SK-N-SH (cell line): Measurements from ENCODE around the gene AGAP1. TPM values are rescaled to one million over a fixed set of nuclear protein-coding genes. Genes with fewer than 3 reads are reported as not detected.

ENCODE experiments used
- CTCF ChIA-PET: fragments of 300-600, 350-600 bp; formaldehyde crosslinking; extraction: SDS; loops from one replicate; lab custom pipeline; 2021; lab: Yijun Ruan, JAX
- POLR2A ChIA-PET: fragments of 350-600 bp; sonication (Branson Sonifier 250); formaldehyde crosslinking; extraction: SDS; loops from one replicate; lab custom pipeline; 2020; ENCODE audit warnings: antibody characterized with exemption, inconsistent platforms; lab: Yijun Ruan, JAX
- DNase-seq: peaks from one replicate; pipeline ENCODE4 v3.0.0; 2012
- H2AFZ ChIP-seq: fragments of 200-600 bp; sonication (generic); 2 replicates; pipeline ENCODE4 v1.8.1; 2016; ENCODE audit warnings: antibody characterized with exemption, mild to moderate bottlenecking, low read depth
- H3F3A ChIP-seq: fragments of 200-600 bp; sonication (generic); replicated peaks from 2 replicates; pipeline ENCODE3; 2016; ENCODE audit warnings: antibody characterized with exemption, mild to moderate bottlenecking; ENCODE audit not compliant: insufficient read depth
- H3K27ac ChIP-seq, 2 experiments: fragments of 200-500 bp in 1 of 2; fragments of 200-600 bp in 1 of 2; sonication (Bioruptor generic) in 1 of 2; sonication (generic), shearing (Covaris generic) in 1 of 2; 2 replicates each; pipeline versions ENCODE4 v1.5.1 to v1.6.1; 2014 to 2016; ENCODE audit warnings: low read depth in 2 of 2, inconsistent platforms in 1 of 2, low read length in 1 of 2, mild to moderate bottlenecking in 1 of 2, mixed read lengths in 1 of 2
- H3K27me3 ChIP-seq: fragments of 200-600 bp; sonication (generic), shearing (Covaris generic); 2 replicates; pipeline ENCODE4 v1.6.1; 2016; ENCODE audit warnings: mixed run types; ENCODE audit not compliant: insufficient read depth
- H3K36me3 ChIP-seq, 2 experiments: fragments of 200-500 bp in 1 of 2; fragments of 200-600 bp in 1 of 2; sonication (Bioruptor generic) in 1 of 2; sonication (generic) in 1 of 2; replicated peaks in 1 of 2; 2 replicates each; pipeline versions ENCODE3 to v1.5.1; 2014 to 2016; ENCODE audit warnings: low read length in 1 of 2, mild to moderate bottlenecking in 1 of 2; ENCODE audit not compliant: insufficient read depth in 2 of 2, control insufficient read depth in 1 of 2
- H3K4me1 ChIP-seq, 2 experiments: fragments of 200-500 bp in 1 of 2; fragments of 200-600 bp in 1 of 2; sonication (Bioruptor generic) in 1 of 2; sonication (generic), shearing (Covaris generic) in 1 of 2; 2 replicates each; pipeline versions ENCODE4 v1.5.1 to v1.6.1; 2014 to 2016; ENCODE audit warnings: low read depth in 1 of 2, low read length in 1 of 2, mixed run types in 1 of 2; ENCODE audit not compliant: insufficient read depth in 2 of 2, control insufficient read depth in 1 of 2
- H3K4me2 ChIP-seq: fragments of 200-600 bp; sonication (generic), shearing (Covaris generic); 2 replicates; pipeline ENCODE4 v1.6.1; 2017; ENCODE audit warnings: mixed run types
- H3K4me3 ChIP-seq, 2 experiments: fragments of 200-500 bp in 1 of 2; fragments of 200-600 bp in 1 of 2; sonication (Bioruptor generic) in 1 of 2; sonication (generic), shearing (Covaris generic) in 1 of 2; 2 replicates each; pipeline versions ENCODE4 v1.5.1 to v1.8.1; 2014 to 2016; ENCODE audit warnings: low read depth in 2 of 2, inconsistent platforms in 1 of 2, low read length in 1 of 2, mild to moderate bottlenecking in 1 of 2, mixed read lengths in 1 of 2, moderate library complexity in 1 of 2
- H3K79me2 ChIP-seq: fragments of 200-600 bp; sonication (generic); 2 replicates; pipeline ENCODE4 v1.8.1; 2017; ENCODE audit warnings: mild to moderate bottlenecking; ENCODE audit not compliant: insufficient read depth
- H3K9ac ChIP-seq: fragments of 200-600 bp; sonication (generic); 2 replicates; pipeline ENCODE4 v1.6.1; 2017; ENCODE audit warnings: mixed run types
- H3K9me2 ChIP-seq: fragments of 200-600 bp; sonication (generic); 2 replicates; pipeline ENCODE4 v1.6.1; 2017; ENCODE audit warnings: mixed run types
- H3K9me3 ChIP-seq: fragments of 200-600 bp; sonication (generic); 2 replicates; pipeline ENCODE4 v1.6.1; 2017; ENCODE audit warnings: mixed run types, mild to moderate bottlenecking, moderate library complexity
- H4K20me1 ChIP-seq: fragments of 200-600 bp; sonication (generic); 2 replicates; pipeline ENCODE4 v1.6.1; 2017; ENCODE audit warnings: mild to moderate bottlenecking, mixed run types; ENCODE audit not compliant: insufficient read depth
- CHD2 ChIP-seq: fragments of 150-350 bp; IDR thresholded peaks from 2 replicates; pipeline ENCODE4 v1.6.1; 2018; ENCODE audit warnings: low read length; ENCODE audit not compliant: partially characterized antibody
- EP300 ChIP-seq, 2 experiments: IDR thresholded peaks; 2 replicates each; pipeline versions ENCODE4 v1.4.0 to v1.6.1; 2012; ENCODE audit warnings: borderline replicate concordance in 1 of 2, low read depth in 1 of 2, low read length in 1 of 2
- EZH2phosphoT487 ChIP-seq: fragments of 200-600 bp; sonication (generic); IDR thresholded peaks from 2 replicates; pipeline ENCODE4 v1.6.1; 2017; ENCODE audit warnings: low read depth, mixed run types, mild to moderate bottlenecking, antibody characterized with exemption, moderate library complexity, borderline replicate concordance
- FOSL2 ChIP-seq: IDR thresholded peaks from 2 replicates; pipeline ENCODE4 v1.4.0; 2012; ENCODE audit warnings: low read depth, mild to moderate bottlenecking, moderate library complexity, borderline replicate concordance
- FOXJ3 ChIP-seq: sonication (generic); formaldehyde crosslinking; IDR thresholded peaks from 2 replicates; pipeline ENCODE4 v1.5.1; 2020; ENCODE audit warnings: mild to moderate bottlenecking, missing genetic modification reagents
- GABPA ChIP-seq: IDR thresholded peaks from 2 replicates; pipeline ENCODE4 v1.4.0; 2012; ENCODE audit warnings: low read depth, mild to moderate bottlenecking
- IRF3 ChIP-seq: fragments of 150-350 bp; IDR thresholded peaks from 2 replicates; pipeline ENCODE4 v1.6.1; 2016; ENCODE audit warnings: mild to moderate bottlenecking, low read depth, low read length
- MXI1 ChIP-seq: IDR thresholded peaks from 2 replicates; pipeline ENCODE4 v1.6.1; 2012; ENCODE audit warnings: mild to moderate bottlenecking, low read depth, low read length, improper control_type of control experiment
- NRF1 ChIP-seq: IDR thresholded peaks from 2 replicates; pipeline ENCODE4 v1.6.1; 2012; ENCODE audit warnings: low read depth, mild to moderate bottlenecking, low read length
- RCOR1 ChIP-seq: fragments of 150-350 bp; IDR thresholded peaks from 2 replicates; pipeline ENCODE4 v1.6.1; 2017; ENCODE audit warnings: antibody characterized with exemption, low read length
- REST ChIP-seq: IDR thresholded peaks from 2 replicates; pipeline ENCODE4 v1.6.1; 2012; ENCODE audit warnings: mild to moderate bottlenecking, low read depth, low read length, moderate library complexity
- RFX5 ChIP-seq: IDR thresholded peaks from 2 replicates; pipeline ENCODE4 v1.6.1; 2012; ENCODE audit warnings: mild to moderate bottlenecking, improper control_type of control experiment, low read length
- RXRA ChIP-seq: IDR thresholded peaks from 2 replicates; pipeline ENCODE4 v1.4.0; 2012; ENCODE audit warnings: low read depth, mild to moderate bottlenecking, borderline replicate concordance
- SIN3A ChIP-seq: IDR thresholded peaks from 2 replicates; pipeline ENCODE4 v1.6.1; 2012; ENCODE audit warnings: low read depth, mild to moderate bottlenecking, low read length, moderate library complexity, borderline replicate concordance
- SMC3 ChIP-seq: IDR thresholded peaks from 2 replicates; pipeline ENCODE4 v1.6.1; 2012; ENCODE audit warnings: low read depth, low read length, improper control_type of control experiment
- TAF1 ChIP-seq: IDR thresholded peaks from 2 replicates; pipeline ENCODE4 v1.6.1; 2012; ENCODE audit warnings: low read depth, mild to moderate bottlenecking, low read length, moderate library complexity, borderline replicate concordance
- TEAD4 ChIP-seq: IDR thresholded peaks from 2 replicates; pipeline ENCODE4 v1.4.0; 2012; ENCODE audit warnings: mild to moderate bottlenecking, borderline replicate concordance; ENCODE audit not compliant: insufficient read depth
- USF1 ChIP-seq: IDR thresholded peaks from 2 replicates; pipeline ENCODE4 v1.4.0; 2012; ENCODE audit warnings: low read depth, borderline replicate concordance
- YY1 ChIP-seq: IDR thresholded peaks from 2 replicates; pipeline ENCODE4 v1.4.0; 2012; ENCODE audit warnings: low read depth, mild to moderate bottlenecking
- WGBS: methylation state at CpG from one replicate; pipeline ENCODE4 v1.1.6; 2017; ENCODE audit warnings: low lambda C conversion rate; 5-methylcytosine and 5-hydroxymethylcytosine counted together
- polyA plus RNA-seq, 3 experiments: library from polyadenylated mRNA; depleted of rRNA; stranded (reverse); fragments of >200 nt; gene quantifications; 2 replicates each; pipeline ENCODE4 v1.2.3, GENCODE V29; 2012

AGAP1 gene
- polyA plus RNA-seq, 1 of the 3 experiments (the other 2 are of a cell fraction), result 8.8 TPM

GRCh38 chr2:235537587-235537986 is 43.7 kb downstream of the AGAP1 start:
- H3K9me3 ChIP-seq, result no peaks in the 10 kb centered on the region
- no peak for DNase-seq
- no peak for TF ChIP-seq YY1
- no peak for TF ChIP-seq EZH2phosphoT487
- no peak for TF ChIP-seq RXRA
- TF ChIP-seq TAF1, result no peak
- no peak for TF ChIP-seq FOXJ3 (CRISPR knock-in tag)
- no peak for TF ChIP-seq USF1
- TF ChIP-seq IRF3, result no peak
- no peaks in the 10 kb centered on the region for H3K27me3 ChIP-seq
- peaks cover 54% of the 10 kb centered on the region for H3K79me2 ChIP-seq
- H3F3A ChIP-seq, result no peaks in the 10 kb centered on the region
- H3K4me1 ChIP-seq, result peaks cover 0 to 12% of the 10 kb centered on the region in 2 experiments; a peak in 1 of 4 replicates
- H3K9ac ChIP-seq, result no peak overlapping the region
- H3K4me3 ChIP-seq, result no peak overlapping the region
- H3K9me2 ChIP-seq, result no peaks in the 10 kb centered on the region
- no peaks in the 10 kb centered on the region for H3K36me3 ChIP-seq
- H3K27ac ChIP-seq, result no peak overlapping the region
- ChIA-PET CTCF (interaction anchor here (1.0 to 2.3 kb wide), 2 partner anchors 15 to 58 kb away, joined by 3 to 11 read pairs; no protein-coding TSS in a partner anchor), POLR2A (no interaction called here)
- WGBS, result 95% methylated on average over 5 of the region's 5 CpGs
- peaks cover 46% of the 10 kb centered on the region for H4K20me1 ChIP-seq
- H3K4me2 ChIP-seq, result no peak overlapping the region
- H2AFZ ChIP-seq, result no peak overlapping the region

GRCh38 chr2:235538144-235538639 is 44.3 kb downstream of the AGAP1 start:
- Histone ChIP-seq H3K4me1 (peaks cover 0 to 11% of the 10 kb centered on the region in 2 experiments; a peak in 1 of 4 replicates), H3K9me3 (no peaks in the 10 kb centered on the region), H2AFZ (no peak overlapping the region), H3K27ac (no peak overlapping the region), H3K4me2 (no peak overlapping the region), H3K9ac (no peak overlapping the region), H3F3A (no peaks in the 10 kb centered on the region), H3K4me3 (no peak overlapping the region), H3K27me3 (no peaks in the 10 kb centered on the region), H4K20me1 (peaks cover 41% of the 10 kb centered on the region), H3K79me2 (peaks cover 52% of the 10 kb centered on the region), H3K9me2 (no peaks in the 10 kb centered on the region), H3K36me3 (no peaks in the 10 kb centered on the region)
- no peak for DNase-seq
- 94% methylated on average over 6 of the region's 7 CpGs for WGBS
- ChIA-PET POLR2A (no interaction called here), CTCF (interaction anchor here (2.3 kb wide), 1 partner anchor 14 kb away, joined by 11 read pairs; no protein-coding TSS in a partner anchor)
- TF ChIP-seq TAF1 (no peak), SIN3A (no peak), MXI1 (no peak), REST (no peak), CHD2 (no peak), FOSL2 (no peak), FOXJ3 (CRISPR knock-in tag) (no peak), SMC3 (no peak), RFX5 (no peak), EP300 (IDR thresholded peaks at IDR 0.05; ENCODE audit: borderline replicate concordance in 1 of 2, low read depth in 1 of 2, low read length in 1 of 2) (no peak), IRF3 (no peak), GABPA (no peak), NRF1 (no peak), TEAD4 (no peak), EZH2phosphoT487 (no peak), RCOR1 (no peak)
